ENCODE measurements around the gene PKHD1.

- TF ChIP-seq, protein P1, sequence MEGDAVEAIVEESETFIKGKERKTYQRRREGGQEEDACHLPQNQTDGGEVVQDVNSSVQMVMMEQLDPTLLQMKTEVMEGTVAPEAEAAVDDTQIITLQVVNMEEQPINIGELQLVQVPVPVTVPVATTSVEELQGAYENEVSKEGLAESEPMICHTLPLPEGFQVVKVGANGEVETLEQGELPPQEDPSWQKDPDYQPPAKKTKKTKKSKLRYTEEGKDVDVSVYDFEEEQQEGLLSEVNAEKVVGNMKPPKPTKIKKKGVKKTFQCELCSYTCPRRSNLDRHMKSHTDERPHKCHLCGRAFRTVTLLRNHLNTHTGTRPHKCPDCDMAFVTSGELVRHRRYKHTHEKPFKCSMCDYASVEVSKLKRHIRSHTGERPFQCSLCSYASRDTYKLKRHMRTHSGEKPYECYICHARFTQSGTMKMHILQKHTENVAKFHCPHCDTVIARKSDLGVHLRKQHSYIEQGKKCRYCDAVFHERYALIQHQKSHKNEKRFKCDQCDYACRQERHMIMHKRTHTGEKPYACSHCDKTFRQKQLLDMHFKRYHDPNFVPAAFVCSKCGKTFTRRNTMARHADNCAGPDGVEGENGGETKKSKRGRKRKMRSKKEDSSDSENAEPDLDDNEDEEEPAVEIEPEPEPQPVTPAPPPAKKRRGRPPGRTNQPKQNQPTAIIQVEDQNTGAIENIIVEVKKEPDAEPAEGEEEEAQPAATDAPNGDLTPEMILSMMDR (IDR thresholded peaks at IDR 0.05; ENCODE audit: poor library complexity), result no peak
- no peak for TF ChIP-seq EZH2phosphoT487 (IDR thresholded peaks at IDR 0.05; ENCODE audit: low read depth, severe bottlenecking, unreplicated experiment)
These were observed 436.1 kb downstream of the PKHD1 start for GRCh38 chr6:51651132-51651817.

All from hepatocyte (in vitro differentiated cells).